ENCODE measurements around the gene CHRNA4. TPM values are rescaled to one million over a fixed set of nuclear protein-coding genes. Genes with fewer than 3 reads are reported as not detected.

The CHRNA4 gene
- total and polyA plus RNA-seq, 2 of the 13 experiments (the other 11 are each of a cell fraction or from before 2014, with no cell fraction given) = not detected

GRCh38 chr20:63376283-63377250, 15.4 kb upstream of the CHRNA4 start (continued):
- TF ChIP-seq ZBTB40 (IDR thresholded peaks at IDR 0.05) (no peak), ZBTB40 (CRISPR knock-in tag; IDR thresholded peaks at IDR 0.05) (peak; percentile 26; the same call in 1 of the 2 replicates), ZBTB38 (CRISPR knock-in tag; IDR thresholded peaks at IDR 0.05) (no peak), MTF2 (CRISPR knock-in tag; IDR thresholded peaks at IDR 0.05; ENCODE audit: borderline replicate concordance) (no peak), RFXANK (CRISPR knock-in tag; IDR thresholded peaks at IDR 0.05) (no peak), TBL1XR1 (IDR thresholded peaks at IDR 0.05; ENCODE audit: borderline replicate concordance, low read length, partially characterized antibody) (no peak), ZNF251 (CRISPR knock-in tag; IDR thresholded peaks at IDR 0.05) (0 out of 2 replicates have a peak, but pooled peaks have one; percentile 49), PHB2 (IDR thresholded peaks at IDR 0.05; ENCODE audit: partially characterized antibody) (no peak), ARID5B (CRISPR knock-in tag; IDR thresholded peaks at IDR 0.05) (no peak)
- TF ChIP-seq, protein P1, sequence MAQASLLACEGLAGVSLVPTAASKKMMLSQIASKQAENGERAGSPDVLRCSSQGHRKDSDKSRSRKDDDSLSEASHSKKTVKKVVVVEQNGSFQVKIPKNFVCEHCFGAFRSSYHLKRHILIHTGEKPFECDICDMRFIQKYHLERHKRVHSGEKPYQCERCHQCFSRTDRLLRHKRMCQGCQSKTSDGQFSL (CRISPR knock-in tag; IDR thresholded peaks at IDR 0.05) = no peak
- TF ChIP-seq, protein P2, sequence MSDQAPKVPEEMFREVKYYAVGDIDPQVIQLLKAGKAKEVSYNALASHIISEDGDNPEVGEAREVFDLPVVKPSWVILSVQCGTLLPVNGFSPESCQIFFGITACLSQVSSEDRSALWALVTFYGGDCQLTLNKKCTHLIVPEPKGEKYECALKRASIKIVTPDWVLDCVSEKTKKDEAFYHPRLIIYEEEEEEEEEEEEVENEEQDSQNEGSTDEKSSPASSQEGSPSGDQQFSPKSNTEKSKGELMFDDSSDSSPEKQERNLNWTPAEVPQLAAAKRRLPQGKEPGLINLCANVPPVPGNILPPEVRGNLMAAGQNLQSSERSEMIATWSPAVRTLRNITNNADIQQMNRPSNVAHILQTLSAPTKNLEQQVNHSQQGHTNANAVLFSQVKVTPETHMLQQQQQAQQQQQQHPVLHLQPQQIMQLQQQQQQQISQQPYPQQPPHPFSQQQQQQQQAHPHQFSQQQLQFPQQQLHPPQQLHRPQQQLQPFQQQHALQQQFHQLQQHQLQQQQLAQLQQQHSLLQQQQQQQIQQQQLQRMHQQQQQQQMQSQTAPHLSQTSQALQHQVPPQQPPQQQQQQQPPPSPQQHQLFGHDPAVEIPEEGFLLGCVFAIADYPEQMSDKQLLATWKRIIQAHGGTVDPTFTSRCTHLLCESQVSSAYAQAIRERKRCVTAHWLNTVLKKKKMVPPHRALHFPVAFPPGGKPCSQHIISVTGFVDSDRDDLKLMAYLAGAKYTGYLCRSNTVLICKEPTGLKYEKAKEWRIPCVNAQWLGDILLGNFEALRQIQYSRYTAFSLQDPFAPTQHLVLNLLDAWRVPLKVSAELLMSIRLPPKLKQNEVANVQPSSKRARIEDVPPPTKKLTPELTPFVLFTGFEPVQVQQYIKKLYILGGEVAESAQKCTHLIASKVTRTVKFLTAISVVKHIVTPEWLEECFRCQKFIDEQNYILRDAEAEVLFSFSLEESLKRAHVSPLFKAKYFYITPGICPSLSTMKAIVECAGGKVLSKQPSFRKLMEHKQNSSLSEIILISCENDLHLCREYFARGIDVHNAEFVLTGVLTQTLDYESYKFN (CRISPR knock-in tag; conservative IDR thresholded peaks at IDR 0.05) = peak; percentile 52; the same call in 1 of the 2 replicates
